Neural cell (in vitro differentiated cells): Measurements from ENCODE around the gene MAPT. TPM values are rescaled to one million over a fixed set of nuclear protein-coding genes. Genes with fewer than 3 reads are reported as not detected.

Source experiments
- H2AFZ ChIP-seq: fragments of 200-600, 300-800 bp; sonication (generic), shearing (Covaris generic); 2 replicates; pipeline ENCODE4 v1.6.0; 2014; ENCODE audit warnings: low read depth, mild to moderate bottlenecking, antibody characterized with exemption, low read length, moderate library complexity
- H3F3A ChIP-seq: fragments of 200-600 bp; shearing (Covaris generic); 2 replicates; pipeline ENCODE4 v1.6.1; 2016; ENCODE audit warnings: mild to moderate bottlenecking, moderate library complexity, mixed read lengths, antibody characterized with exemption, low read length; ENCODE audit not compliant: insufficient read depth, poor library complexity, severe bottlenecking
- H3K27ac ChIP-seq: fragments of 200-600, 300-800 bp; sonication (generic), shearing (Covaris generic); 2 replicates; pipeline ENCODE4 v1.5.1; 2014; ENCODE audit warnings: mild to moderate bottlenecking, low read length, moderate library complexity
- H3K27me3 ChIP-seq: fragments of 300-800, 200-600 bp; sonication (generic), shearing (Covaris generic); 2 replicates; pipeline ENCODE4 v1.6.0; 2014; ENCODE audit warnings: mild to moderate bottlenecking, low read depth, low read length, moderate library complexity; ENCODE audit not compliant: insufficient read depth
- H3K36me3 ChIP-seq: fragments of 300-800, 200-600 bp; sonication (generic), shearing (Covaris generic); 2 replicates; pipeline ENCODE4 v1.5.1; 2014; ENCODE audit warnings: mild to moderate bottlenecking, antibody characterized with exemption, low read length, moderate library complexity; ENCODE audit not compliant: insufficient read depth
- H3K4me2 ChIP-seq: fragments of 300-800, 200-600 bp; sonication (generic), shearing (Covaris generic); 2 replicates; pipeline ENCODE4 v1.6.0; 2014; ENCODE audit warnings: mild to moderate bottlenecking, low read length
- H3K4me3 ChIP-seq: fragments of 300-800, 200-600 bp; sonication (generic), shearing (Covaris generic); 2 replicates; pipeline ENCODE4 v1.5.1; 2014; ENCODE audit warnings: mild to moderate bottlenecking, low read length, moderate library complexity
- H3K79me2 ChIP-seq: fragments of 200-600 bp; shearing (Covaris generic); replicated peaks from 2 replicates; pipeline ENCODE4 v1.6.0; 2014; ENCODE audit warnings: mild to moderate bottlenecking, low read length, moderate library complexity; ENCODE audit not compliant: insufficient read depth
- H3K9ac ChIP-seq: fragments of 300-800, 200-600 bp; sonication (generic), shearing (Covaris generic); 2 replicates; pipeline ENCODE4 v1.6.1; 2016; ENCODE audit warnings: mild to moderate bottlenecking, low read length, mixed read lengths
- H3K9me2 ChIP-seq: fragments of 200-600 bp; shearing (Covaris generic); 2 replicates; pipeline ENCODE4 v1.6.1; 2016; ENCODE audit warnings: mild to moderate bottlenecking, low read length, mixed read lengths; ENCODE audit not compliant: insufficient read depth
- H3K9me3 ChIP-seq: fragments of 200-600, 300-800 bp; sonication (generic), shearing (Covaris generic); 2 replicates; pipeline ENCODE4 v1.6.1; 2016; ENCODE audit warnings: mild to moderate bottlenecking, mixed run types, low read length, moderate library complexity, mixed read lengths
- H4K20me1 ChIP-seq: fragments of 200-600 bp; shearing (Covaris generic); 2 replicates; pipeline ENCODE4 v1.6.1; 2016; ENCODE audit warnings: mild to moderate bottlenecking, mixed run types; ENCODE audit not compliant: insufficient read depth
- CTCF ChIP-seq: fragments of 450-650 bp; IDR thresholded peaks from 2 replicates; pipeline ENCODE4 v1.5.1; 2014; ENCODE audit warnings: antibody characterized with exemption, mild to moderate bottlenecking, moderate library complexity; ENCODE audit not compliant: poor library complexity, severe bottlenecking
- EP300 ChIP-seq: fragments of 450-650 bp; conservative IDR thresholded peaks from 2 replicates; pipeline ENCODE4 v1.6.1; 2014; ENCODE audit warnings: antibody characterized with exemption, mild to moderate bottlenecking, moderate library complexity; ENCODE audit not compliant: poor library complexity, severe bottlenecking
- EZH2 ChIP-seq: fragments of 200-600, 300-800 bp; shearing (Covaris generic), sonication (generic); IDR thresholded peaks from 2 replicates; pipeline ENCODE4 v1.6.1; 2014; ENCODE audit warnings: antibody characterized with exemption, low read length, borderline replicate concordance, mild to moderate bottlenecking; ENCODE audit not compliant: insufficient read depth, poor library complexity, severe bottlenecking
- MXI1 ChIP-seq: fragments of 450-650 bp; conservative IDR thresholded peaks from 2 replicates; pipeline ENCODE4 v1.6.1; 2014; ENCODE audit warnings: antibody characterized with exemption, mild to moderate bottlenecking; ENCODE audit not compliant: poor library complexity, severe bottlenecking
- POLR2AphosphoS5 ChIP-seq: IDR thresholded peaks from 2 replicates; pipeline ENCODE4 v1.6.1; 2012
- RAD21 ChIP-seq: fragments of 450-650 bp; conservative IDR thresholded peaks from 2 replicates; pipeline ENCODE4 v1.6.1; 2014; ENCODE audit warnings: antibody characterized with exemption, mild to moderate bottlenecking, moderate library complexity
- REST ChIP-seq: IDR thresholded peaks from 2 replicates; pipeline ENCODE4 v1.6.1; 2012; ENCODE audit warnings: borderline replicate concordance
- SMC3 ChIP-seq: fragments of 450-650 bp; conservative IDR thresholded peaks from 2 replicates; pipeline ENCODE4 v1.6.1; 2014; ENCODE audit warnings: antibody characterized with exemption, mild to moderate bottlenecking, moderate library complexity; ENCODE audit not compliant: poor library complexity
- TAF1 ChIP-seq: IDR thresholded peaks from 2 replicates; pipeline ENCODE4 v1.6.1; 2012; ENCODE audit warnings: low read depth
- polyA plus RNA-seq: library from polyadenylated mRNA; depleted of rRNA; stranded (reverse); fragments of >200 nt; gene quantifications from 2 replicates; pipeline ENCODE4 v1.2.3, GENCODE V29; 2014

Gene MAPT
- polyA plus RNA-seq, 1 donor from 2014 or later: 94.5 TPM

GRCh38 chr17:45997166-45997565 lies 102.8 kb downstream of the MAPT start:
- no peaks in the 10 kb centered on the region for H3K27me3 ChIP-seq
- no peaks in the 10 kb centered on the region for H3K9me3 ChIP-seq
- no peaks in the 10 kb centered on the region for H3K79me2 ChIP-seq
- H3K36me3 ChIP-seq: no peaks in the 10 kb centered on the region
- H2AFZ ChIP-seq: no peak overlapping the region
- no peak overlapping the region for H3K4me3 ChIP-seq
- no peak overlapping the region for H3K4me2 ChIP-seq
- H3F3A ChIP-seq: no peaks in the 10 kb centered on the region
- no peak for TF ChIP-seq EP300
- TF ChIP-seq TAF1: no peak
- TF ChIP-seq POLR2AphosphoS5: no peak
- no peak for TF ChIP-seq REST
- no peak for TF ChIP-seq MXI1
- TF ChIP-seq CTCF: no peak
- TF ChIP-seq SMC3: no peak
- no peak for TF ChIP-seq RAD21
- no peak for TF ChIP-seq EZH2
- H3K9ac ChIP-seq: no peak overlapping the region
- H3K27ac ChIP-seq: no peak overlapping the region
- H3K9me2 ChIP-seq: no peaks in the 10 kb centered on the region
- no peaks in the 10 kb centered on the region for H4K20me1 ChIP-seq

- H3K4me2 ChIP-seq: no peak overlapping the region
- no peaks in the 10 kb centered on the region for H3K27me3 ChIP-seq
- no peak overlapping the region for H2AFZ ChIP-seq
- H3K79me2 ChIP-seq: no peaks in the 10 kb centered on the region
- H3K9ac ChIP-seq: no peak overlapping the region
- H4K20me1 ChIP-seq: no peaks in the 10 kb centered on the region
- H3K9me2 ChIP-seq: no peaks in the 10 kb centered on the region
- TF ChIP-seq TAF1: no peak
- TF ChIP-seq RAD21: no peak
- no peak for TF ChIP-seq REST
- TF ChIP-seq SMC3: no peak
- TF ChIP-seq CTCF: no peak
- H3F3A ChIP-seq: no peaks in the 10 kb centered on the region
- H3K4me3 ChIP-seq: no peak overlapping the region
- H3K27ac ChIP-seq: no peak overlapping the region
- H3K36me3 ChIP-seq: no peaks in the 10 kb centered on the region
- H3K9me3 ChIP-seq: no peaks in the 10 kb centered on the region
These were observed 103.3 kb downstream of the MAPT start for GRCh38 chr17:45997624-45998023.
